Activated naive CD8-positive, alpha-beta T cell (primary cell): Measurements from ENCODE around the gene PTGS1.

ENCODE experiments used
- H3K27ac Mint-ChIP-seq: one replicate; pipeline ENCODE4 v1.8.0; 2021; ENCODE audit warnings: mixed read lengths
- H3K27me3 Mint-ChIP-seq: one replicate; pipeline ENCODE4 v1.8.0; 2021; ENCODE audit warnings: mixed read lengths
- H3K36me3 Mint-ChIP-seq: one replicate; pipeline ENCODE4 v1.8.0; 2021; ENCODE audit warnings: mixed read lengths
- H3K4me1 Mint-ChIP-seq: one replicate; pipeline ENCODE4 v1.8.0; 2021; ENCODE audit warnings: low read depth, mixed read lengths
- H3K4me3 Mint-ChIP-seq: one replicate; pipeline ENCODE4 v1.8.0; 2021; ENCODE audit warnings: mild to moderate bottlenecking, mixed read lengths
- H3K9me3 Mint-ChIP-seq: one replicate; pipeline ENCODE4 v1.8.0; 2021; ENCODE audit warnings: low read depth, mixed read lengths

PTGS1 gene

GRCh38 chr9:122420315-122420714, 49.5 kb downstream of the PTGS1 start:
- no peak overlapping the region for H3K27ac Mint-ChIP-seq
- peaks cover 32% of the 10 kb centered on the region for H3K27me3 Mint-ChIP-seq
- no peak overlapping the region for H3K4me3 Mint-ChIP-seq
- peaks cover 11% of the 10 kb centered on the region for H3K36me3 Mint-ChIP-seq
- peaks cover 20% of the 10 kb centered on the region for H3K9me3 Mint-ChIP-seq
- H3K4me1 Mint-ChIP-seq: no peaks in the 10 kb centered on the region

- no peaks in the 10 kb centered on the region for H3K4me1 Mint-ChIP-seq
- H3K4me3 Mint-ChIP-seq: no peak overlapping the region
- H3K27ac Mint-ChIP-seq: no peak overlapping the region
- peaks cover 20% of the 10 kb centered on the region for H3K27me3 Mint-ChIP-seq
- H3K9me3 Mint-ChIP-seq: peaks cover 14% of the 10 kb centered on the region
- H3K36me3 Mint-ChIP-seq: peaks cover 11% of the 10 kb centered on the region
These were observed 54.3 kb downstream of the PTGS1 start for GRCh38 chr9:122425087-122425486.

GRCh38 chr9:122426723-122427122, 55.9 kb downstream of the PTGS1 start:
- Mint-ChIP-seq H3K4me1 (no peaks in the 10 kb centered on the region), H3K36me3 (peaks cover 2% of the 10 kb centered on the region), H3K4me3 (no peak overlapping the region), H3K27me3 (peaks cover 11% of the 10 kb centered on the region), H3K9me3 (peaks cover 8% of the 10 kb centered on the region), H3K27ac (no peak overlapping the region)

DNA sequence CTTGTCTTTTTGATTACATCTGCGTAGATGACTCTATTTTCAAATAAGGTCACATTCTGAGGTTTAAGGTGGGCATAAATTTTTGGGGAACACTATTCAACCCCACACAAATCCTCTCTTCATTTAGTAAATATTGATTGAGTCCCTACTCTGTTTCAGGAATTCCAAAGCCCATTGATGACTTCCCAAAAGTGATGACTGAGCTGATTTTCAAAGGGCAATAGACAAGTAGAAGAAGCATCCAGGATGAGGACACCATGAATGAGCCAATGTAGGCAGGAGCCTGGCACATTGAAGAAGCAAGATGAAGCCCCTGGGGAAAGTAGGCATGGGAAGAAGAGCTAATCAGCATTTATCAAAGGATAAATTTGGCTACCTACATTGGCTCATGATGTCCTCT, 71.7 kb downstream of the PTGS1 start:
- Mint-ChIP-seq H3K27ac (no peak overlapping the region), H3K9me3 (no peaks in the 10 kb centered on the region), H3K27me3 (peaks cover 25% of the 10 kb centered on the region), H3K4me1 (no peaks in the 10 kb centered on the region), H3K36me3 (no peaks in the 10 kb centered on the region), H3K4me3 (no peak overlapping the region)

GRCh38 chr9:122444041-122444733, 73.4 kb downstream of the PTGS1 start:
- Mint-ChIP-seq H3K4me1 (no peaks in the 10 kb centered on the region), H3K27ac (no peak overlapping the region), H3K4me3 (no peak overlapping the region), H3K9me3 (no peaks in the 10 kb centered on the region), H3K27me3 (peaks cover 24% of the 10 kb centered on the region), H3K36me3 (no peaks in the 10 kb centered on the region)
